ENCODE measurements around the gene ERI3. TPM values are rescaled to one million over a fixed set of nuclear protein-coding genes. Genes with fewer than 3 reads are reported as not detected.

ERI3 gene
- total RNA-seq, 1 experiment from 2014 or later = 74.2 TPM

DNA sequence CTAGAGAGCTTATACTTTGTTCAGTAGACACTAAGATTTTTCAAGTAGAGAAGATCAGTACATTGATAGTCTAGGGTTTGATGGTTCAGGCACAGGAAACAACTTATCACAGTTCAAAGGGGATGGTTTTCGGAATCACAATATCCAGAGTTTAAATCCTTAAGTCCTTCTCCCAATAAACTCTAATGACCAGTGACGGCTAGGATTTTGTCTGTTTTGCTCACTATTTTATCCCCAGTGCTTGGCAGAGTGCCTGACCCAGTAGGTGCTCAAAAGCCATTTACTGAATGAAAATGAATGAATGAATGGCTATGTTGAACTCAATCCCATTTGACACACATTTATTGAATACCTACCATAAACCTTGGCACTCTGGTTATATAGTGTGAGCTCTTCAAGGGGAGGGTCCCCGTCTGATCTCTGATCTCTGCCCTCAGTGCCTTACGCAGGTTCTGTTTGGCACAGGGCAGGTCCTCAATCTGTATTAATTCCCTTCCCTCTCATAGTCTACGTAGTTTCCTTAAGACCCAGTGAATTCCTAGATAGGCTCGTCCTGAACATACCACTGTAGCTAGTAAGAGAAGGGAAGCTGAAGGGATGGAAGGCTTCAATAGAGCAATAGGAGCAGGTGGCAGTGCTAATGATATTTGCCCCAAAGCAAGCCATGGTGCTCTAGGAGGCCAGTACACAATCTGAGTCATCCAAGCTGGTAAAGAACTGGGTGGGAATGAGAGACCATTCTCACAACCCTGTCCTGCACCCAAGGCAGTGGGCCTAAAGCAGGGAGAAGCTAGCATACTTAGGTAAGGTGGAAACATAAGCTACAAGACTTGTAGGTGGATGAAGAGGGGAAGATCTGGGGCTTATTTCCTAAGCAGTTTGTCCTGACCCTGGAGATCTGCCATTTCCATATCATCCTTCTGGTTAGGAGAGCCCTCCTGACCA, 88.4 kb downstream of the ERI3 start:
- H4K20me1 ChIP-seq (ENCODE audit: insufficient read depth) = no peaks in the 10 kb centered on the region
- no peaks in the 10 kb centered on the region for H3K79me2 ChIP-seq (ENCODE audit: insufficient read depth, low read length)
- intact Hi-C loops (cut with micrococcal nuclease) = no loop called here
- no peaks in the 10 kb centered on the region for H3K9me3 ChIP-seq (ENCODE audit: control insufficient read depth in 1 of 2, insufficient read depth in 1 of 2, low read depth in 1 of 2, low read length in 2 of 2)
- TF ChIP-seq CEBPB (IDR thresholded peaks at IDR 0.05; ENCODE audit: low read depth) (no peak), SP1 (IDR thresholded peaks at IDR 0.05; ENCODE audit: low read depth) (no peak), ELF1 (IDR thresholded peaks at IDR 0.05; ENCODE audit: borderline replicate concordance, low read depth) (no peak), EZH2phosphoT487 (IDR thresholded peaks at IDR 0.05; ENCODE audit: borderline replicate concordance) (no peak), TCF7L2 (IDR thresholded peaks at IDR 0.05; ENCODE audit: borderline replicate concordance, extremely low read depth, insufficient read depth, insufficient read length) (no peak), JUND (IDR thresholded peaks at IDR 0.05) (no peak), YY1 (IDR thresholded peaks at IDR 0.05; ENCODE audit: extremely low read depth, insufficient replicate concordance, low read depth, low read length) (no peak), ZNF274 (IDR thresholded peaks at IDR 0.05; ENCODE audit: low read depth, low read length) (no peak), ZFX (IDR thresholded peaks at IDR 0.05) (no peak), FOSL1 (IDR thresholded peaks at IDR 0.05; ENCODE audit: low read depth) (no peak), SIN3A (IDR thresholded peaks at IDR 0.05; ENCODE audit: low read depth) (no peak), RAD21 (IDR thresholded peaks at IDR 0.05; ENCODE audit: low read depth) (no peak), EZH2 (IDR thresholded peaks at IDR 0.05) (no peak), POLR2A (IDR thresholded peaks at IDR 0.05; ENCODE audit: borderline replicate concordance, extremely low read depth, insufficient read depth, insufficient read length) (no peak)
- TF ChIP-seq, protein P1, sequence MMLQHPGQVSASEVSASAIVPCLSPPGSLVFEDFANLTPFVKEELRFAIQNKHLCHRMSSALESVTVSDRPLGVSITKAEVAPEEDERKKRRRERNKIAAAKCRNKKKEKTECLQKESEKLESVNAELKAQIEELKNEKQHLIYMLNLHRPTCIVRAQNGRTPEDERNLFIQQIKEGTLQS (IDR thresholded peaks at IDR 0.05) = no peak
- TF ChIP-seq, protein P2, sequence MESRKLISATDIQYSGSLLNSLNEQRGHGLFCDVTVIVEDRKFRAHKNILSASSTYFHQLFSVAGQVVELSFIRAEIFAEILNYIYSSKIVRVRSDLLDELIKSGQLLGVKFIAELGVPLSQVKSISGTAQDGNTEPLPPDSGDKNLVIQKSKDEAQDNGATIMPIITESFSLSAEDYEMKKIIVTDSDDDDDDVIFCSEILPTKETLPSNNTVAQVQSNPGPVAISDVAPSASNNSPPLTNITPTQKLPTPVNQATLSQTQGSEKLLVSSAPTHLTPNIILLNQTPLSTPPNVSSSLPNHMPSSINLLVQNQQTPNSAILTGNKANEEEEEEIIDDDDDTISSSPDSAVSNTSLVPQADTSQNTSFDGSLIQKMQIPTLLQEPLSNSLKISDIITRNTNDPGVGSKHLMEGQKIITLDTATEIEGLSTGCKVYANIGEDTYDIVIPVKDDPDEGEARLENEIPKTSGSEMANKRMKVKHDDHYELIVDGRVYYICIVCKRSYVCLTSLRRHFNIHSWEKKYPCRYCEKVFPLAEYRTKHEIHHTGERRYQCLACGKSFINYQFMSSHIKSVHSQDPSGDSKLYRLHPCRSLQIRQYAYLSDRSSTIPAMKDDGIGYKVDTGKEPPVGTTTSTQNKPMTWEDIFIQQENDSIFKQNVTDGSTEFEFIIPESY (IDR thresholded peaks at IDR 0.05; ENCODE audit: extremely low read depth, insufficient replicate concordance, low read length) = no peak
- TF ChIP-seq, protein P3, sequence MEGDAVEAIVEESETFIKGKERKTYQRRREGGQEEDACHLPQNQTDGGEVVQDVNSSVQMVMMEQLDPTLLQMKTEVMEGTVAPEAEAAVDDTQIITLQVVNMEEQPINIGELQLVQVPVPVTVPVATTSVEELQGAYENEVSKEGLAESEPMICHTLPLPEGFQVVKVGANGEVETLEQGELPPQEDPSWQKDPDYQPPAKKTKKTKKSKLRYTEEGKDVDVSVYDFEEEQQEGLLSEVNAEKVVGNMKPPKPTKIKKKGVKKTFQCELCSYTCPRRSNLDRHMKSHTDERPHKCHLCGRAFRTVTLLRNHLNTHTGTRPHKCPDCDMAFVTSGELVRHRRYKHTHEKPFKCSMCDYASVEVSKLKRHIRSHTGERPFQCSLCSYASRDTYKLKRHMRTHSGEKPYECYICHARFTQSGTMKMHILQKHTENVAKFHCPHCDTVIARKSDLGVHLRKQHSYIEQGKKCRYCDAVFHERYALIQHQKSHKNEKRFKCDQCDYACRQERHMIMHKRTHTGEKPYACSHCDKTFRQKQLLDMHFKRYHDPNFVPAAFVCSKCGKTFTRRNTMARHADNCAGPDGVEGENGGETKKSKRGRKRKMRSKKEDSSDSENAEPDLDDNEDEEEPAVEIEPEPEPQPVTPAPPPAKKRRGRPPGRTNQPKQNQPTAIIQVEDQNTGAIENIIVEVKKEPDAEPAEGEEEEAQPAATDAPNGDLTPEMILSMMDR (IDR thresholded peaks at IDR 0.05 in 2 of 3, conservative IDR thresholded peaks at IDR 0.05 in 1 of 3; ENCODE audit: borderline replicate concordance in 1 of 3, insufficient read depth in 1 of 3, low read depth in 2 of 3, low read length in 2 of 3) = no peak
- TF ChIP-seq, protein P4, sequence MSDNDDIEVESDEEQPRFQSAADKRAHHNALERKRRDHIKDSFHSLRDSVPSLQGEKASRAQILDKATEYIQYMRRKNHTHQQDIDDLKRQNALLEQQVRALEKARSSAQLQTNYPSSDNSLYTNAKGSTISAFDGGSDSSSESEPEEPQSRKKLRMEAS (IDR thresholded peaks at IDR 0.05) = no peak
- no peak overlapping the region for H3K4me2 ChIP-seq (ENCODE audit: low read length)
- ChIA-PET RAD21 (ENCODE audit: low non-redundant PET in 1 of 2, low total read pairs in 2 of 2, uncharacterized antibody in 2 of 2, unreplicated experiment in 2 of 2) (no interaction called here), CTCF (no interaction called here), POLR2A (no interaction called here)
- no peaks in the 10 kb centered on the region for H3K9me2 ChIP-seq (ENCODE audit: insufficient read depth)
- ATAC-seq (no peak), DNase-seq (ENCODE audit: low read depth, low spot score) (no peak)
- no peak overlapping the region for H3K4me3 ChIP-seq (replicated peaks in 1 of 2; ENCODE audit: low read depth in 1 of 2, low read length in 2 of 2)
- H2AFZ ChIP-seq (ENCODE audit: low read depth, low read length, poor library complexity, severe bottlenecking) = no peak overlapping the region
- no peaks in the 10 kb centered on the region for H3K27me3 ChIP-seq (ENCODE audit: insufficient read depth, low read length)
- H3K27ac ChIP-seq (ENCODE audit: low read depth, low read length) = no peak overlapping the region
- no peaks in the 10 kb centered on the region for H3K36me3 ChIP-seq (ENCODE audit: control insufficient read depth in 1 of 2, insufficient read depth in 2 of 2, low read length in 2 of 2)
- H3K9ac ChIP-seq (ENCODE audit: low read length) = no peak overlapping the region
- no peaks in the 10 kb centered on the region for H3K4me1 ChIP-seq (ENCODE audit: control insufficient read depth in 1 of 2, insufficient read depth in 2 of 2, low read length in 2 of 2)
- no TSS peak for BruUV-seq (replicated peaks)

Data from HCT116 (cell line).